ENCODE data around the gene PBX3.

- TF ChIP-seq NFIC (IDR thresholded peaks at IDR 0.05; ENCODE audit: low read length) (no peak), ZNF761 (CRISPR knock-in tag; conservative IDR thresholded peaks at IDR 0.05) (no peak), ZNF121 (CRISPR knock-in tag; IDR thresholded peaks at IDR 0.05) (no peak), ARNT (IDR thresholded peaks at IDR 0.05) (no peak), RAD51 (IDR thresholded peaks at IDR 0.05; ENCODE audit: borderline replicate concordance) (no peak), ZNF235 (CRISPR knock-in tag; IDR thresholded peaks at IDR 0.05; ENCODE audit: borderline replicate concordance) (no peak), ZNF558 (CRISPR knock-in tag; IDR thresholded peaks at IDR 0.05; ENCODE audit: borderline replicate concordance) (no peak), SMC3 (IDR thresholded peaks at IDR 0.05; ENCODE audit: low read length) (no peak)
- TF ChIP-seq, protein P1, sequence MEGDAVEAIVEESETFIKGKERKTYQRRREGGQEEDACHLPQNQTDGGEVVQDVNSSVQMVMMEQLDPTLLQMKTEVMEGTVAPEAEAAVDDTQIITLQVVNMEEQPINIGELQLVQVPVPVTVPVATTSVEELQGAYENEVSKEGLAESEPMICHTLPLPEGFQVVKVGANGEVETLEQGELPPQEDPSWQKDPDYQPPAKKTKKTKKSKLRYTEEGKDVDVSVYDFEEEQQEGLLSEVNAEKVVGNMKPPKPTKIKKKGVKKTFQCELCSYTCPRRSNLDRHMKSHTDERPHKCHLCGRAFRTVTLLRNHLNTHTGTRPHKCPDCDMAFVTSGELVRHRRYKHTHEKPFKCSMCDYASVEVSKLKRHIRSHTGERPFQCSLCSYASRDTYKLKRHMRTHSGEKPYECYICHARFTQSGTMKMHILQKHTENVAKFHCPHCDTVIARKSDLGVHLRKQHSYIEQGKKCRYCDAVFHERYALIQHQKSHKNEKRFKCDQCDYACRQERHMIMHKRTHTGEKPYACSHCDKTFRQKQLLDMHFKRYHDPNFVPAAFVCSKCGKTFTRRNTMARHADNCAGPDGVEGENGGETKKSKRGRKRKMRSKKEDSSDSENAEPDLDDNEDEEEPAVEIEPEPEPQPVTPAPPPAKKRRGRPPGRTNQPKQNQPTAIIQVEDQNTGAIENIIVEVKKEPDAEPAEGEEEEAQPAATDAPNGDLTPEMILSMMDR (CRISPR knock-in tag; IDR thresholded peaks at IDR 0.05): no peak
- TF ChIP-seq, protein P2, sequence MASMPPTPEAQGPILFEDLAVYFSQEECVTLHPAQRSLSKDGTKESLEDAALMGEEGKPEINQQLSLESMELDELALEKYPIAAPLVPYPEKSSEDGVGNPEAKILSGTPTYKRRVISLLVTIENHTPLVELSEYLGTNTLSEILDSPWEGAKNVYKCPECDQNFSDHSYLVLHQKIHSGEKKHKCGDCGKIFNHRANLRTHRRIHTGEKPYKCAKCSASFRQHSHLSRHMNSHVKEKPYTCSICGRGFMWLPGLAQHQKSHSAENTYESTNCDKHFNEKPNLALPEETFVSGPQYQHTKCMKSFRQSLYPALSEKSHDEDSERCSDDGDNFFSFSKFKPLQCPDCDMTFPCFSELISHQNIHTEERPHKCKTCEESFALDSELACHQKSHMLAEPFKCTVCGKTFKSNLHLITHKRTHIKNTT (CRISPR knock-in tag; IDR thresholded peaks at IDR 0.05): no peak
Measured at GRCh38 chr9:126002476-126003350, 255.5 kb downstream of the PBX3 start.

All from HepG2 (cell line).